GM23338 (cell line): Measurements from ENCODE around the gene ADGRD1. TPM values are rescaled to one million over a fixed set of nuclear protein-coding genes. Genes with fewer than 3 reads are reported as not detected.

Experiments used
- ATAC-seq: fragments of 200-7000 bp; cut with Tn5 transposase; 3 replicates; pipeline ENCODE4 v1.9.1; 2020
- DNase-seq: peaks from one replicate; pipeline ENCODE4 v3.0.0-alpha.2; 2015; ENCODE audit warnings: low spot score
- H2AFZ ChIP-seq: fragments of 200-600 bp; sonication (generic); 2 replicates; pipeline ENCODE4 v1.8.0; 2016; ENCODE audit warnings: antibody characterized with exemption, mild to moderate bottlenecking, moderate library complexity
- H3F3A ChIP-seq: fragments of 200-600 bp; sonication (generic); replicated peaks from 2 replicates; pipeline ENCODE4 v1.8.0; 2017; ENCODE audit warnings: antibody characterized with exemption, mixed run types, low read depth
- H3K27ac ChIP-seq: fragments of 200-600 bp; sonication (generic); 2 replicates; pipeline ENCODE4 v1.6.1; 2016; ENCODE audit warnings: low read depth
- H3K27me3 ChIP-seq: fragments of 200-600 bp; sonication (generic); 2 replicates; pipeline ENCODE4 v1.8.0; 2016; ENCODE audit warnings: mild to moderate bottlenecking, mixed run types, moderate library complexity; ENCODE audit not compliant: insufficient read depth
- H3K36me3 ChIP-seq: fragments of 200-600 bp; sonication (generic); 2 replicates; pipeline ENCODE4 v1.8.0; 2016; ENCODE audit warnings: mild to moderate bottlenecking; ENCODE audit not compliant: insufficient read depth
- H3K4me1 ChIP-seq: fragments of 200-600 bp; sonication (generic); 2 replicates; pipeline ENCODE4 v1.8.0; 2016; ENCODE audit warnings: mild to moderate bottlenecking, moderate library complexity; ENCODE audit not compliant: insufficient read depth
- H3K4me2 ChIP-seq: fragments of 200-600 bp; sonication (generic); 2 replicates; pipeline ENCODE4 v1.7.1; 2017; ENCODE audit warnings: mixed run types
- H3K4me3 ChIP-seq: fragments of 200-600 bp; sonication (generic); 2 replicates; pipeline ENCODE4 v1.6.1; 2016; ENCODE audit warnings: mixed run types
- H3K79me2 ChIP-seq: fragments of 200-600 bp; sonication (generic); replicated peaks from 2 replicates; pipeline ENCODE4 v1.8.0; 2017; ENCODE audit warnings: mild to moderate bottlenecking; ENCODE audit not compliant: insufficient read depth
- H3K9me2 ChIP-seq: fragments of 200-600 bp; sonication (generic); 2 replicates; pipeline ENCODE4 v1.8.0; 2017; ENCODE audit not compliant: insufficient read depth
- H4K20me1 ChIP-seq: fragments of 200-600 bp; sonication (generic); replicated peaks from 2 replicates; pipeline ENCODE4 v1.8.0; 2017; ENCODE audit warnings: mild to moderate bottlenecking; ENCODE audit not compliant: insufficient read depth
- H3K27ac Mint-ChIP-seq: 2 replicates; pipeline ENCODE4 v1.8.0; 2020; ENCODE audit warnings: inconsistent platforms, mild to moderate bottlenecking, moderate library complexity, mixed read lengths
- H3K27me3 Mint-ChIP-seq: 3 replicates; pipeline ENCODE4 v1.8.0; 2022; ENCODE audit warnings: low read depth, mild to moderate bottlenecking, moderate library complexity, mixed read lengths, inconsistent platforms; ENCODE audit not compliant: insufficient read depth, poor library complexity
- H3K36me3 Mint-ChIP-seq: 3 replicates; pipeline ENCODE4 v1.8.0; 2021; ENCODE audit warnings: low read depth, mild to moderate bottlenecking, inconsistent platforms, moderate library complexity, mixed read lengths
- H3K4me1 Mint-ChIP-seq: 3 replicates; pipeline ENCODE4 v1.8.0; 2020; ENCODE audit warnings: mild to moderate bottlenecking, inconsistent platforms, mixed read lengths
- H3K4me3 Mint-ChIP-seq: 3 replicates; pipeline ENCODE4 v1.8.0; 2021; ENCODE audit warnings: moderate library complexity, mild to moderate bottlenecking, inconsistent platforms, mixed read lengths
- H3K9me3 Mint-ChIP-seq: 3 replicates; pipeline ENCODE4 v1.8.0; 2020; ENCODE audit warnings: moderate library complexity, mild to moderate bottlenecking, inconsistent platforms, mixed read lengths
- STAT1 ChIP-seq: IDR thresholded peaks from one replicate; pipeline ENCODE4 v1.6.1; 2016; ENCODE audit warnings: antibody characterized with exemption; ENCODE audit not compliant: unreplicated experiment
- ZNF462 ChIP-seq: fragments of 250-450 bp; sonication (Bioruptor Pico); IDR thresholded peaks from 2 replicates; pipeline ENCODE4 v1.5.0; 2020; ENCODE audit warnings: mild to moderate bottlenecking, moderate library complexity
- polyA plus RNA-seq: library from polyadenylated mRNA; unstranded; fragments of >200 nt; fragmentation: Nextera tagmentation; extraction: Ambion mirVana; gene quantifications from 2 replicates; pipeline ENCODE4 v1.2.1, GENCODE V29; 2016
- total RNA-seq: library from RNA; depleted of rRNA; stranded (reverse); fragments of >200 nt; shearing (Covaris generic); gene quantifications from 2 replicates; pipeline ENCODE4 v1.2.3, GENCODE V29; 2014
- TF ChIP-seq, protein P1 (sequence below): IDR thresholded peaks from 2 replicates; pipeline ENCODE4 v1.6.1; 2016; ENCODE audit warnings: antibody characterized with exemption

Gene ADGRD1
- total and polyA plus RNA-seq, 2 experiments from 2014 or later = 1.4 TPM; not detected in 1

- no peak overlapping the region for H3K4me3 Mint-ChIP-seq
- Histone ChIP-seq H3K79me2 (no peaks in the 10 kb centered on the region), H3K4me3 (no peak overlapping the region), H3K36me3 (no peaks in the 10 kb centered on the region), H3K27ac (no peak overlapping the region), H2AFZ (no peak overlapping the region), H3K4me1 (no peaks in the 10 kb centered on the region), H3K4me2 (no peak overlapping the region), H3F3A (no peaks in the 10 kb centered on the region), H4K20me1 (no peaks in the 10 kb centered on the region), H3K27me3 (no peaks in the 10 kb centered on the region), H3K9me2 (no peaks in the 10 kb centered on the region)
- DNase-seq = no peak
- peaks cover 6% of the 10 kb centered on the region; the same call in 2 of the 3 replicates for H3K4me1 Mint-ChIP-seq
- H3K27ac Mint-ChIP-seq = no peak overlapping the region
- no peaks in the 10 kb centered on the region for H3K36me3 Mint-ChIP-seq
- no peak for TF ChIP-seq ZNF462 (CRISPR knock-in tag)
- TF ChIP-seq, protein P1, sequence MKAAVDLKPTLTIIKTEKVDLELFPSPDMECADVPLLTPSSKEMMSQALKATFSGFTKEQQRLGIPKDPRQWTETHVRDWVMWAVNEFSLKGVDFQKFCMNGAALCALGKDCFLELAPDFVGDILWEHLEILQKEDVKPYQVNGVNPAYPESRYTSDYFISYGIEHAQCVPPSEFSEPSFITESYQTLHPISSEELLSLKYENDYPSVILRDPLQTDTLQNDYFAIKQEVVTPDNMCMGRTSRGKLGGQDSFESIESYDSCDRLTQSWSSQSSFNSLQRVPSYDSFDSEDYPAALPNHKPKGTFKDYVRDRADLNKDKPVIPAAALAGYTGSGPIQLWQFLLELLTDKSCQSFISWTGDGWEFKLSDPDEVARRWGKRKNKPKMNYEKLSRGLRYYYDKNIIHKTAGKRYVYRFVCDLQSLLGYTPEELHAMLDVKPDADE = no peak
- TF ChIP-seq STAT1 = no peak
- ATAC-seq = no peak
- H3K27me3 Mint-ChIP-seq = peaks cover 5% of the 10 kb centered on the region
- no peaks in the 10 kb centered on the region for H3K9me3 Mint-ChIP-seq
Observed at GRCh38 chr12:130983328-130984017, 29.8 kb downstream of the ADGRD1 start.
